Measurements from ENCODE around the gene DTX3. TPM values are rescaled to one million over a fixed set of nuclear protein-coding genes. Genes with fewer than 3 reads are reported as not detected.
A peak's percentile ranks its signal among the peaks of the same experiment; 100 is the strongest.

DTX3 gene
- total RNA-seq, 2 donors from 2014 or later: 4.6 to 12.2 TPM

DNA sequence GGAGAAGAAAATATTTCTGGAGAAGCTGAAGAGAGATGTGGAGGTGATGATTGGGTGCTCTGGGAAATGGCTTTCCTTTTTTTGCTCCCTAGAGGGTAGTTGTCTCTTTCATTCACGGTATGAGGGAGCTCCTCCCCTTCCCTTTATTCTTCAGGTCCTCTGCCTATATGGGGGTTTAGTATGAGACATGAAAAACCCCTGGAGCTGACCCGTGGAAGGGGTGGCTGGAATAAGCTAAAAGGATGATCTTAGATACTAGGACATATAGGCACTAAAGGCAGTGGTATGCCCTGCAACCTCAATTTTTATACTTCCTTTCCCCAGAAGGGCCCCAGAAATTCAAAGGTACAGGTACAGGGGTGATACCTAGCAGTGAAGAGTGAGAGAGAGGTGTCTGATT, 4.2 kb upstream of the DTX3 start:
- DNase-seq (no peak), ATAC-seq (no peak)
- intact Hi-C loops (cut with DNase I): no loop called here
- H3K36me3 ChIP-seq (replicated peaks in 1 of 2; ENCODE audit: insufficient read depth in 1 of 2, low read depth in 2 of 2): peaks cover 0 to 13% of the 10 kb centered on the region in 2 donors
- H3K4me1 ChIP-seq: peaks cover 15% of the 10 kb centered on the region
- no peaks in the 10 kb centered on the region for H3K9me3 ChIP-seq
- H3K27ac ChIP-seq: no peak overlapping the region
- no peaks in the 10 kb centered on the region for H3K27me3 ChIP-seq
- 70 to 77% methylated on average over 2 of the region's 2 CpGs for WGBS, 2 donors
- H3K4me3 ChIP-seq: no peak overlapping the region
- TF ChIP-seq POLR2A (IDR thresholded peaks at IDR 0.05): no peak
- TF ChIP-seq, protein P1, sequence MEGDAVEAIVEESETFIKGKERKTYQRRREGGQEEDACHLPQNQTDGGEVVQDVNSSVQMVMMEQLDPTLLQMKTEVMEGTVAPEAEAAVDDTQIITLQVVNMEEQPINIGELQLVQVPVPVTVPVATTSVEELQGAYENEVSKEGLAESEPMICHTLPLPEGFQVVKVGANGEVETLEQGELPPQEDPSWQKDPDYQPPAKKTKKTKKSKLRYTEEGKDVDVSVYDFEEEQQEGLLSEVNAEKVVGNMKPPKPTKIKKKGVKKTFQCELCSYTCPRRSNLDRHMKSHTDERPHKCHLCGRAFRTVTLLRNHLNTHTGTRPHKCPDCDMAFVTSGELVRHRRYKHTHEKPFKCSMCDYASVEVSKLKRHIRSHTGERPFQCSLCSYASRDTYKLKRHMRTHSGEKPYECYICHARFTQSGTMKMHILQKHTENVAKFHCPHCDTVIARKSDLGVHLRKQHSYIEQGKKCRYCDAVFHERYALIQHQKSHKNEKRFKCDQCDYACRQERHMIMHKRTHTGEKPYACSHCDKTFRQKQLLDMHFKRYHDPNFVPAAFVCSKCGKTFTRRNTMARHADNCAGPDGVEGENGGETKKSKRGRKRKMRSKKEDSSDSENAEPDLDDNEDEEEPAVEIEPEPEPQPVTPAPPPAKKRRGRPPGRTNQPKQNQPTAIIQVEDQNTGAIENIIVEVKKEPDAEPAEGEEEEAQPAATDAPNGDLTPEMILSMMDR (IDR thresholded peaks at IDR 0.05): no peak

GRCh38 chr12:57602544-57602943, 2.1 kb upstream of the DTX3 start:
- Histone ChIP-seq H3K27ac (no peak overlapping the region), H3K9me3 (no peaks in the 10 kb centered on the region), H3K4me1 (peaks cover 19% of the 10 kb centered on the region), H3K4me3 (no peak overlapping the region), H3K36me3 (replicated peaks in 1 of 2; ENCODE audit: insufficient read depth in 1 of 2, low read depth in 2 of 2) (peaks cover 0 to 7% of the 10 kb centered on the region in 2 donors), H3K27me3 (no peaks in the 10 kb centered on the region)
- DNase-seq (no peak), ATAC-seq (no peak)
- TF ChIP-seq POLR2A (IDR thresholded peaks at IDR 0.05): no peak
- TF ChIP-seq, protein P1 (IDR thresholded peaks at IDR 0.05): no peak
- intact Hi-C loops (cut with DNase I): no loop called here

DNA sequence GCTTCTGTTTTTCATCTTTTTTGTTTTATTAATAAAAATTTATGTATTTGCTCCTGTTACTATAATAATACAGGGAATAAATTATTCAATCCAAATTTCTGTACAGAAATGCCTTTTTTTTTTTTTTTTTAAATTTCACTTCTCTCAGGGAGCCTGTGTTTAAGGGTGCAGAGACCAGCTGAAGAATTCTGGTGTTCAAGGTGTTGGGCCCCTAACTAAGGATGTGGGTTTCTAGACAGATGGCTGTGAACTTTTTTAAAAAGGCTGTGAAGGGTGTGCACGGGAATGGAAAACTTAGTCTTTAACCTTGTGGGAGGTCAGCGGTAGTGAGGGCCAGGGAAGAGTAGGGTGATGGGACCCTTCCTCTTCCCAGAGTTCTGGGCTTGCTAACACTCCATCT, 1.3 kb upstream of the DTX3 start:
- H3K4me1 ChIP-seq: peaks cover 19% of the 10 kb centered on the region
- no peaks in the 10 kb centered on the region for H3K27me3 ChIP-seq
- H3K9me3 ChIP-seq: no peaks in the 10 kb centered on the region
- WGBS, 2 donors: 65 to 77% methylated on average over 2 of the region's 2 CpGs
- TF ChIP-seq, protein P1 (IDR thresholded peaks at IDR 0.05): no peak
- TF ChIP-seq POLR2A (IDR thresholded peaks at IDR 0.05): no peak
- no peak overlapping the region for H3K4me3 ChIP-seq
- ATAC-seq (no peak), DNase-seq (no peak)
- peaks cover 0 to 7% of the 10 kb centered on the region in 2 donors for H3K36me3 ChIP-seq (replicated peaks in 1 of 2; ENCODE audit: insufficient read depth in 1 of 2, low read depth in 2 of 2)
- intact Hi-C loops (cut with DNase I): no loop called here
- H3K27ac ChIP-seq: peak overlapping the region in 2 of 4 donors; percentile 10 to 69

- no peaks in the 10 kb centered on the region for H3K27me3 ChIP-seq
- H3K9me3 ChIP-seq: no peaks in the 10 kb centered on the region
- peaks cover 19% of the 10 kb centered on the region for H3K4me1 ChIP-seq
- WGBS, 2 donors: 23 to 24% methylated on average over 6 of the region's 6 CpGs
- peak overlapping the region; percentile 20 to 36 for H3K4me3 ChIP-seq
- H3K27ac ChIP-seq: peak overlapping the region; percentile 60 to 77 (median 66)
- intact Hi-C loops (cut with DNase I): no loop called here
- DNase-seq: peak in 3 of 4 donors; percentile 45 to 58 (median 47)
- TF ChIP-seq, protein P1 (IDR thresholded peaks at IDR 0.05): no peak
- TF ChIP-seq POLR2A (IDR thresholded peaks at IDR 0.05): peak in 1 of 3 donors; percentile 15
- H3K36me3 ChIP-seq (replicated peaks in 1 of 2; ENCODE audit: insufficient read depth in 1 of 2, low read depth in 2 of 2): peaks cover 0 to 6% of the 10 kb centered on the region in 2 donors
- peak; percentile 43 for ATAC-seq
These were observed 690 bp upstream of the DTX3 start for GRCh38 chr12:57603815-57604453.

Data from body of pancreas (tissue), 4 donors.